ENCODE data around the gene LENG9.

Gene LENG9

DNA sequence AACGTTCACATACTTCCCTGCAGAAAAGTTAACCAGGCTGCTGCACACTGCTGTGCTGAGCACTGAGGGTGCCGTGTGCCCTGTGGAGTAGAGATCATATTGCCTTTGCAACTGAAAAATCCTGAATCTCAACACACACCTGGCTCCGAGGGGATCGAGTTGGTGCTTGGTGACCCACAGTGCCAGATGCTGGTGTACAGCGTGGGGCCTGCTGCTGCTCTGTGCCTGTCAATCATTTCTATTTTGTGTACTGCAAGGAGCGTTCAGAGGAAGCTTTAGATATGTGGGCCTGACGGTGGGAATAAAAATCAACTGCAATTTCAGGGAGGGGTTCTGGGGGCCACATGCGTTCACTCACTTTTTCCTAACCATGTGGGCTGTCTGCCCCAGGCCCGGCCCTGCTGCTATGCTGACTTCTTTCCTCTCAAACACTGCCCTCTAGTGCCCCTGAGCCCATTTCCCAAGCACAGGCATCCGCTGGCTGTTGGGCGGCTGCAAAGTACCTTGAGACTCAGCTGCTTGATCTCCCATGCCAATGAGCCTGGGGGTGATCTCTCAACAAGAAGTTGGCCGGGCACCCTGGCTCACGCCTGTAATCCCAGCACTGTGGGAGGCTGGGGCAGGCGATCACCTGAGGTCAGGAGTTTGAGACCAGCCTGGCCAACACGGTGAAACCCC is 24.3 kb downstream of the LENG9 start:
- peak; percentile 63 for DNase-seq (ENCODE audit: low spot score)

DNA sequence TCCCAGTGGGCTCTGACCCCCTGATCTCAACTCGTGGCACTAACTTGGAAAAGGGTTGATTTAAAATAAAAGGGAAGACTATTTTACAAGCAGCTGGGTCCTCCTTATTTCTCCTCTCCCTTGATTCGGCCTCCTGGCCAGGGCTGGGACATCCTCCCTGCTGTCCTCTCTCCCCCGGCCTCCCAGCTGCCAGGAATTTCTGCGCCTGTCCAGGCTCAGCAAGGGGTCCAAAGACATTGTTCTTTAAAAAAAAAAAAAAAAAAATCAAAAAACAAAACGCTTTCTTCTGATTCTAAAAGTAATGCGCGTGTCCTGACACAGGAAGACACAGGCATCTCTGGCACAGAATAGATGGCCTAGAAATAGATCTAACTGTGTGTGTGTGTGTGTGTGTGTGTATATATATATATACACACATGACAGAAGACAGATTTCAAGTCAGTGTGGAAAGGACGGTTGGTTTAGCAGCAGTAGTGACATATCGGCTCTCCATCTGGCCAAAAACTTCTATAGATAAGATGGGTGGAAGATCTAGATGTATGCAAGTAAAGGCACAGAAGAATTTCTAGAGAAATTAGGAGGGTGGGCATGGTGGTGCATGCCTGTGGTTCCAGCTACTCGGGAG is 26.8 kb downstream of the LENG9 start:
- DNase-seq (ENCODE audit: low spot score) = no peak

DNA sequence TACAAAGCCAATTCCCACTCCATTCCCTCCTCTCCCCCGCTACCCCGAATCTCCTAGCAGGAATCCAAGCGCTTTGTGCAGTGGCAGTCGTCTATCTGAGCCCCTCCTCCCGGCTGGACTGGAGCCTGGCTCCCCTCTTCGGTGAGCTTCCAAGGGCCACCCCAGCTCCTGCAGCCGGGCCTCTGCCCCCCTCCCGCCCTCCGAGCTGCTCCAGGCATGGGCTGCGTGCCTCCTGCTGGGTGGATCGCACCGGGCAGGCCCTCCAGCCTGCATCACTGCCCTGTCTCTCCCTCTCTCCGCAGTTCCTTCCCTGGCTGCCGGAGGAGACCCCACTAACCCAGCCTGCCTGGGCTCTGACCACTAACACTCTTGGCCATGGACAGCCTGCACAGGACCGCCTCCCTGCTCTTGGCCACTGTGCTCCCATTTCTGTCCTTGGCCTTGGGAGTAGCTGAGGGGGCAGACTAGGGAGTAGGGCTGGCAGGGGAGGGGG is 27.5 kb downstream of the LENG9 start:
- no peak for DNase-seq (ENCODE audit: low spot score)

DNA sequence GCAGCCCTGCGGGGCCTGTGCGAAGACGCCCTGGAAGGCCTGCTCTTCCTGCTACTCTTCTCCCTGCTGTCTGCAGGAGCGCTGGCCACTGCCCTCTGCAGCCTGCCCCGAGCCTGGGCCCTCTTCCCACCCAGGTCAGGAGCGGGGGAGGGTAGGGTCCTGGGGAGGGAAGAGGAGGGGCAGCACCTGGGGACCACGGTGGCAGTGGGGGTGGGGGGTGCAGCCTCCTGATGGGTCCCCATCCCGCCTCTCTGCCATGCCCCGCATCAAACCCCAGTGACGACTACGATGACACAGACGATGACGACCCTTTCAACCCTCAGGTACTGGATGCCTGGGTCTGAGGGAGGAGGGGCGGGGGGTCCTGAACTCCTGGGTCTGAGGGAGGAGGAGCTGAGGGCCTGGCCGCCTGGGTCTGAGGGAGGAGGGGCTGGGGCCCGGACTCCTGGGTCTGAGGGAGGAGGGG is 28.0 kb downstream of the LENG9 start:
- no peak for DNase-seq (ENCODE audit: low spot score)

DNA sequence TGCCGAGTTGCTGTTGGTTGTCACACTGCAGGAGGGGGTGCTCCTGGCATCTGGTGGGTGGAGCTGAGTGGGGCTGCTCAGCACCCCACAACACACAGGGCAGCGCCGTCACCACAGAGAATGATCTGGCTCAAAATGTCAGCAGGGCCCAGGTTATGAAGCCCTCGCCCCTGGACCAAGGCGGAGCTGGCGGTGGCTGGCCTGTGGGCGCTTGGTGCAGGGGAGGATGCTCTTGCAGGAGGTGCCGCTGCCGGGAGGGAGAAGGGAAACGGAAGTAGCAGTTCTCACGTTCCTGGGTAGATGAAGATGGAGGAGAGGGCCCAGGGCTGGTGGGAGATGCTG is 28.7 kb downstream of the LENG9 start:
- DNase-seq (ENCODE audit: low spot score) = no peak

DNA sequence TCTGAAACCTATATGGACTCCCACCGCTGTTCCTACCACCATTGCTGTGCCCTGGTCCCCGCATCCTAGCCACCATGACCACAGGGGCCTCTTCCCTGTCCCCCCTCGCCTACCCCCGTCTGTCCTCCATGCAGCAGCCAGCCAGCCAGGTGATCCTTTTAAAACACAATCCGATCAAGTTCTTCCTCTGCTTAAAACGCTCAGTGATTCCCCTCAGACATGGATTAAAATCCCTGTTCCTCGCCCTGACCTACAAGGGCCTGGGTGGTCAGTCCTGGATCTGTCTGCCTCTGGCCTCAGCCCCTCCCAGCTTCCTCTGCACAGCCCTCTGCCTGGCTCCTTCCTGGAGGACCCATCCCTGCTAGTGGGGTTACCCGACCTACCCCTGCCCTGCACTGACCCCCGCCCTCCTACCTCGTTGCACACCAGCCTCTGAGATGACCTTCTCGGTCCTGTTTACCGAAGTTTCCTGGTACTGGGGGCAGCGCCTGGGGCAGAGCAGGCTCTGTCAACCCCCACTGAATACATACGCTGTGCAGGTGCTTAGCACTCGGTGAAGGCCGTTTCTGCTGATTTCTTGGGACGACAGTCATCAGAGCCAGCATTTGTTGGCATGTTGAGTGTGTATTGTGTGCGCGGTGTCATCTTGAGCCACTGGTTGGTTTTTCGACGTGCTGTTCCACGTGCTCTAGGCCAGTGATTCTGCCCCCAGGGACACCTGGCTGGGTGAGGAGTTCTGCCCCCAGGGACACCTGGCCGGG is 29.3 kb downstream of the LENG9 start:
- no peak for DNase-seq (ENCODE audit: low spot score)

DNA sequence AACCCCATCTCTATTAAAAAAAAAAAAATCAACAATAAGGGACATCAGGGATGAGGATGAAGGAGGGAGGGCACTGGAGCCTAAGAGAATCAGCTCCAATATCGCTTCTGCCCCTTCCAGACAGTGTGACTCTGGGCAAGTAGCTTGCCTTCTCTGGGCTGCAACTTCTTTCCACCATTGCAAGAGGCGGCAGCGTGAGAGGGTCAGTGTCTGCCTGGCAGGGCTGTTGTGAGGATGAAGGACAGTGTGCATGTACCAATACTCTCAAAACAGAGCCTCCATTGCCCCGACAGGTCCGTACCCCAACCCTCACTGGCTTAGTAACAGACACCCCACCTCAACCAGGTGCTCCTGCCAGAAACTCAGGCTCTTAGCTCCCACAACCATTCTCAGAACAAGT is 29.9 kb downstream of the LENG9 start:
- no peak for DNase-seq (ENCODE audit: low spot score)

DNA sequence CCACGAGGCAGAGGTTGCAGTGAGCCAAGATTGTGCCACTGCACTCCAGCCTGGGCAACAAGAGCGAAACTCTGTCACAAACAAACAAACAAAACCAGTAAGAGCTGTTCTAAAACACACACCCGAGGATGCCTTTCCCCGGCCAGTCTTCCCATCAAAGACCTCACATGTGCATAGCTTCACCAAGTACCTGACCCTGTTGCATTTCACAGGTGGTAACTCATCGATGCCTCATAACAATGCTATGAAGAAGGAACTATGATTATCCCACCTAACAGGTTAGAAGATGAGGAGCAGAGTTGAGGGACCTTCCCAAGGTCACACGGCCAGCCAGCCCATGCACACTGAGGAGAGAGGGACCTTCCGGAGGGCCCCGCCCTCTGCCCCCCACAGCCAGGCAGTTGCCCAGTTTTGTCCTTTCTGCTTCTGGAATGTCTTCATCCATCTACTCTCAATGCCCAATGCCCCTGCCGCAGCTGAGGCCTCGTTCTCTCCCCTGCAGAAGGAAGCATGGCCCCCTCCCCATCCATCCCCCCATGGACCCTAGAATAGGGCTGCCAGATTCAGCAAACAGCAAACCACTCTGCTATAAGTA is 31.3 kb downstream of the LENG9 start:
- peak; percentile 93 for DNase-seq (ENCODE audit: low spot score)

DNA sequence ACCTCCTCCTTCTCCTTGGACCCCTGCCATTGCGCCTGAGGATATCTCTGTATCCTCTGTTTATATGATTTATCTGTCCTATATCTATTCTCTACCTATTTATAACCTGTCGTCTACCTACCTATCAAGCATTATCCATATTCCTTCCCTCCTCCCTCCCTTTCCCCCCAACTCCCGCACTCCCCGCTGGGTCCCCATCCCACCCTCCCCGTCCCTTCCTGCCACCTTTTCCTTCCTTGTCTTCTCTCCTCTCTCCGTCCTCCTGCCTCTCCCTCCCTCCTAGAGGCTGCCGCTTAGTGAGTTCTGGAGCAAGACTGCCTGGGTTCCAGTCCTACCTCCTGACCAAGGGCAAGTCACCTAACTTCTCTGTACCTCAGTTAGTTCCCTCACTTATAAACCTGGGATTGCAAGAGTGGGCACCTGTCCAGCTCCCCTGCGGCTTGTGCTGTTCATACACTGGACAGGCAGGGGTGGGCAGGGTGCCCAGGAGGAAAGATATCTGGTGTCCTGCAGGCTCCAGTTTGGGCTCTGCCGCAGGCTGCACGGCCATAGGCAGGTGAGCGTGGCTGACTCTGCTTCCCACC is 32.2 kb downstream of the LENG9 start:
- peak; percentile 93 for DNase-seq (ENCODE audit: low spot score)

DNA sequence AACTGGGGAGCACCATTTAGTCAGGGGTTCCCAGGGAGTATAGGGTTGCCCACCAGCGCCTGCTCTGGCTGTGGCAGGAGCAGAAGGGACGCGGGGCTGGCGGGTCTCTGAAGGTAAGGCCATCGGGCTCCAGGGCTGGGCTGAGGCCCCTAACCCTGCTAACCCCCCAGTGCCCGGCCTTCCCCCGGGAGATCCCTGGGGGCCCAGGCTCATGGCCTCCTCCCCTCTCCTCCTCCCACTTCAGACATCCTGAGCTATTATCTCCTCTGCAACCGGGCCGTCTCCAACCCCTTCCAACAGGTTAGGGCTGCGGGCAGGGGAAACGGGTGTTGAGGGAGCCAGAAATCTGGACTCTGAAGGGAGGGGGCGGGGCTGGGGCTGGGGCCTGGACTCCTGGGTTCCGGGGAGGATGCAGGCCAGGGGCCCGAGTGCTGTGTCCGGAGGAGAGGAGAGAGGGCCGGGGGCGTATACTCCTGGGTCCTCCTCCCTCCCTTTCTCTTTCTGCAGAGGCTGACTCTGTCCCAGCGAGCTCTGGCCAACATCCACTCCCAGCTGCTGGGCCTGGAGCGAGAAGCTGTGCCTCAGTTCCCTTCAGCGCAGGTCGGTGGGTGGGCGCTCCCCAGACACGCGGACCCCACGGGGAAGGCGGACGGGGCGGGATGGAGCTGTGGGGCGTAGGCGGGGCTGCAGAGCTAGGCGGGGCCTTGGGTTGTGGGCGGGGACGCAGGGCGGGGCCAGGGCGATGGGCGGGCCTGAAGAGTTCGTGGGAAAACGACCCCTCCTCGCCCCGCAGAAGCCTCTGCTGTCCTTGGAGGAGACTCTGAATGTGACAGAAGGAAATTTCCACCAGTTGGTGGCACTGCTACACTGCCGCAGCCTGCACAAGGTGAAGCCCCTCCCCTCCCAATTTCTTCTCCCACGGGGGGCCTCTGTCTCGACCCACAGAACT is 33.0 kb downstream of the LENG9 start:
- DNase-seq (ENCODE audit: low spot score) = peak; percentile 31

DNA sequence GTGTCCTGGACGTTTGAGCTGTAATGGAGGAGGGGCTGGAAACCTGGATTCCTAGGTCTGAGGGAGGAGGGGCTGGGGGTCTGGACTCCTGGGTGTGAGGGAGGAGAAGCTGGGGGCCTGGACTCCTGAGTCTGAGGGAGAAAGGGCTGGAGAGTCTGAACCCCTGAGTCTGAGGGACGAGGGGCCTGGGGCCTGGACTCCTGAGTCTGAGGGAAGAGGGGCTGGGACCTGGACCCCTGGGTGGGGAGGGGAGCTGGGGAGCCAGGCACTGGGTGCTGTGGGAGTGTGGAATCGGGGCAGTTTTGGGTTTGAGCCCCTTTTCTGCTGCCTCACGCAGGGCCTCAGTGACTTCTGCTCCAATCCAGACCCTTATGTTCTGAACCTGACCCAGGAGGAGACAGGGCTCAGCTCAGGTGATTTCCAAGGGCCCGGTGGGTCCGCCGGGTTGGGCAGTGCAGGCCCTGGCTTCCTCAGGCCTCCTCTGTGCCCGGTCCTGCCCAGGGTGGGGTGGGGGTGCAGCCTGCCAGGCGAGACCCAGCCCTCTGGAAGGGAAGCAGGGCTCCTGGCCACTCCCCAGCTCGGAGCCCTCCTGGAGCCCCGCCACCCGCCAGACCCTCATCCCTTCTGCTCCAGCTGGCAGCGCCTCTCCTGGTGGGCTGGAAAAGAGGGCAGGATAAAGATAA is 33.9 kb downstream of the LENG9 start:
- no peak for DNase-seq (ENCODE audit: low spot score)

DNA sequence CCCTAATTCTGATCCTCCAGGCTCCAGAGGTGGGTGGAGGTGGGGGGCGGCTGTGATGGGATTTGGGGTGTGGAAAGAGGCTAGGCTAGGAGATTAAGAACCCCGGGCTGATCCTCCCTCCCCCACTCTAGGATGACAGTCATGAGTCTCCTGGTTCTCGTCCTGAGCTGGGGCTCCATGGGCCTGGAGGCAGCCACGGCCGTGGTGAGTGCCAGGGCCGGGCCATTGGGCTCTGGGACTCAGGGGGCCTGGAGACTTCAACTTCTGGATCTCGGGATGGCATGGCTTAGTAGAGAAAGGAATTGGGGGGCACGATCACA is 34.4 kb downstream of the LENG9 start:
- no peak for DNase-seq (ENCODE audit: low spot score)

DNA sequence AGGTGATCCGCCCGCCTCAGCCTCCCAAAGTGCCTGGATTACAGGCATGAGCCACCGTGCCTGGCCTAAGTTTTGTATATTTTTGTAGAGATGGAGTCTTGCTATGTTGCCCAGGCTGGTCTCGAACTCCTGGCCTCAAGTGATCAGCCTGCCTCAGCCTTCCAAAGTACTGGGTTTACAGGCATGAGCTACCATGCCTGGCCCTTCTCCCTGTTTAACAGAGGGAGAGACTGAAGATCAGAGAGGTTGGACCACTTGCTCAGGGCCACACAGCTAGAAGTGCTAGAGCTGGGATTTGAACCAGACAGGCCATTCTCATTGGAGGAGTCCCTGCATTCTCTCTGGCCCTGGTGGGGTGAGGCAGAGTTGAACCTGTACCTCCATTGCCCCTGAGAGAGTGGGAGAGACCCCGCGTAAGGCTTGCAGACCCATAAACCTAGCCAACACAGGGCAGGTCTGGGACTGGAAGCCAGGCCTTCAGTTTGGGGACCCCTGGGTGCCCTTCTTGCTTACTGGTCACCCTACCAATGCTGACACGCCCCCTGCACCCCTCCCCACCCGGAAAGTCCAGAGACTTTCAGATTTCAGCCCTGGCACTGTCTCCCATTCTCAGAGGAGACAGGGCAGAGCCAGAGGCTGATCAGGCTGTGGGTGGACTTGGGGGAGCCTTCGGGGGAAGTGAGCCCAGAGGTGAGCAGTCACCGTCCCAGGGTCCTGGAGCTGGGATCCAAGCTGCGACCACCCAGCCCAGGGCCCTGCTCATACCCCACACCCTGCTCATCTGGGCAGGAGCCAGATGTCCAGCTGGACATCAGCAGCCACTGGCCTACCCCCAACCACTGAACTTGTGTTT is 35.0 kb downstream of the LENG9 start:
- no peak for DNase-seq (ENCODE audit: low spot score)

DNA sequence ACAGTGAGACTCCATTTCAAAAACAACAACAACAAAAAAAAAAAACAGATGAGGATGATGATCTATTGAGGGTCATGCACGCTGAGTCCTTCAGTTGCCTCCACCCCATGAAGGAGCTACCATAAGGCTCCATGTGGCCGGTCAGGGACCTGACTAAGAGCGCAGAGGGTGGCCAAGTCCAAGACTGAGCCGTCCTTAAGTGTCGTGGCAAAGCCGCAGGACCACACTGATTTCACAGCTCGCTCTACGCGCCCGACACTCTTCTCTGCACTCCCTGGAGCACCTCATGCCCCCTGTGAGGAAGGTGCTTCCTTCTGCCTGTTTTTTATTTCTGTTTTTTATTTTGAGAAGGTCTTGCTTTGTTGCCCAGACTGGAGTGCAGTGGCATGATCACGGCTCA is 36.0 kb downstream of the LENG9 start:
- DNase-seq (ENCODE audit: low spot score) = no peak

DNA sequence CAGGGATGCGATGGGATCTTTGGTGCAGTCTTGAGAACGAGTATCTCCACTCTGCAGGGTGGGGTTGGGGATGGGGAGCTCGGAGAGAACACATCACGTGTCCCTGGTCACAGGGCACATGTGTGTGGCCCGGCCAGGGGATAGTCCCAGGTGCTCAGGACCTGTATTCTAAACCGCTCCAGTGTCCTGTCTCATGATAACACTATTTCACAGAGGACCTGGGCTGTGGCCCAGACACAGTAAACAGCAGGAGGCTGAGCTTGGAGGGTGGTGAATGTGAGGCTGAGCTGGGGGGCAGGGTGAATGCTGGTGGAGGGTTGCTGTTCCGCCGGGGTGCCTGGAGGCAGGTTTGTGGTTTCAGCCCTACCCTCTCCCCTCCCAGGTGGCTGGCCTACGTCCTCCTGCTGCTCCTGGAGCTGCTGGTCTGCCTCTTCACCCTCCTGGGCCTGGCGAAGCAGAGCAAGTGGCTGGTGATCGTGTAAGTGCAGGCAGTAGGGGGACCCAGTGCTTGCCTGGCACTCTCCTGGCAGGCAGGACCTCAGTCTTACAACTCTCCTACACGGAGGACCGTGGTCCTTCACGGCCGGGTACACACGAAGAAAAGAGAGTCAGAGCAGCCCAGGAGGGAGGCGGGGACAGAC is 37.2 kb downstream of the LENG9 start:
- peak; percentile 31 for DNase-seq (ENCODE audit: low spot score)

DNA sequence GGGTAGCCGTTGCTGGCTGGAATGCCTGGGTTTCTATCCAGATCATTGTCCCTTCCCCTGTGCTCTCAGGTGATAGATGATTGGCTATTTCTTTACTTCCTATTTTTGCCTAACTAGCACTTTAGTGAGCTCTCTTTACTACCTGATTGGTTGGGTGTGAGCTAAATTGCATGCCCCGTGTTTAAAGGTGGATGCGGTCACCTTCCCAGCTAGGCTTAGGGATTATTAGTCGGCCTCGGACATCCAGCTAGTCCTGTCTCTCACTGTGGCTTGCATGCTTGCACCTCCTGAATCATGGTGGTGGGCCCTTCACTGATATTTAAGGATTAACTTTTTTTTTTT is 38.2 kb downstream of the LENG9 start:
- DNase-seq (ENCODE audit: low spot score) = no peak

DNA sequence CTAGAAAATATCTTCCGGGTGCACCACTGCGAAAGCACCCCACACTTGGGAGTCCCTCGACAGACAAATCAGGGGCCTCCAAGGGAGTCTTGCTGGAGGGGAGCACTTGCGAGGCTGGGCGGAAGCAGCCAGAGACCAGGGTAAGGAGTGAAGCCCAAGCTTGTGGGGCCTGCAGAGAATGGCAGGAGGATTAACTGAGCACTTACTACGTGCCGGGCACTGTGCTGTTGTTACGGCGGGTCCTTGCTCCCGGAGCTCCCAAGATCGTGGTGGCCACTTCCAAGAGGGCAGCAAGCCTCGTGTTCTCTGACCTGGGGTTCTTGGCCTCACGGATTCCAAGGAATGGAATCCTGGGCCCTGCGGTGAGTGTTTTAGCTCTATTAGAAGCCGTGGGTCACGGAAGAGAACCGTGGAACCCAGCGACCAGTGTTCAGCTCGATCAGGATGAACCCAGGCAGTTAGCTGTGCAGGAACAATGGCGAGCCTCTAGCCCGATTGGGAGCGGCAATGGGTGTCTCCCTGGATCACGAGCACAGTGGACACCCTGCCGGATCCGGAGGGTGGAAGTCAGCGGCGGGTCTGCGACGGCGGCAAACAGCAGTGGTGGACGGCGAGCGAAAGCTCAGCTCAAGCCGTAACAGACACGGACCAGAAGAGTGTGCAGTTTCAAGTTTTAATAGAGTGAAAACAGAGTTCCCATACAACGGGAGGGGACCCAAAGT is 38.8 kb downstream of the LENG9 start:
- DNase-seq (ENCODE audit: low spot score) = no peak

DNA sequence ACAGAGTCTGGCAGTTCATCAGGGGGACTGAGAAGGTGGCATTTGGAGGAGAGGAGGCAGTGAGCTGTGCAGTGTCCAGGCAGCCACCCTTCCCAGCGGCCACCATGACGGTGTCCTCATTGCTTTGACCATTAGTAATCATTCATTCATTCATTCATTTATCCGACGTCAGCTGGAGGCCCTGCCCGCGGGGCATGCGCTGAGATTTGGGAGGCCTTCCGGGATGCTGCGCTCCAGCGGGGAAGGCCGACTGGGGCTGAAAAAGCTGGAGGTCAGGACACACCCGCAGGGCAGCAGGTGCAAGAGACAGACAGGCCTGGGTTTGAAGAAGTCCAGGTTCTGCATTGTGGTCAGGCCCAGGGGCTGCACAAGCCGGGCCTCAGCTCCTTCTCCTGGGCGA is 39.4 kb downstream of the LENG9 start:
- DNase-seq (ENCODE audit: low spot score) = no peak

DNA sequence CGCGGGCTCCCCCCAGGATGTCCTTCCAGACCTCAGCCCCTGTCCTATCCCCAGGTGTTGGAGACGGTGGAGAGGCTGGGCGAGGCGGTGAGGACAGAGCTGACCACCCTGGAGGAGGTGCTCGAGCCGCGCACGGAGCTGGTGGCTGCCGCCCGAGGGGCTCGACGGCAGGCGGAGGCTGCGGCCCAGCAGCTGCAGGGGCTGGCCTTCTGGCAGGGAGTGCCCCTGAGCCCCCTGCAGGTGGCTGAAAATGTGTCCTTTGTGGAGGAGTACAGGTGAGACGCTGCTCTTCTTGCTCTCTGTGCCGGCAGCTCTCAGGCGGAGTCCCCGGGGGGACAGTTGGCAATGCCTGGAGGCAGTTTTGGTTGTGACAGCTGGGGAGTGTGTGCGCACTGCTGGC is 41.4 kb downstream of the LENG9 start:
- DNase-seq (ENCODE audit: low spot score) = no peak

All from kidney tubule cell (primary cell).